NCI-H2171 (cell line): Measurements from ENCODE around the gene DUSP1.
"Not testable (repeated sequence)": the region's sequence is repeated elsewhere in the genome, so short reads cannot be mapped to it uniquely, and the experiment has no call there.

Source experiments
- DNase-seq: peaks from one replicate; lab custom pipeline; 2025; lab: John Stamatoyannopoulos, UW

The DUSP1 gene

GRCh38 chr5:172770675-172771438, at the start of gene DUSP1:
TSS of gene DUSP1 (minus strand) at chr5:172771195. CDS start at chr5:172770952, 243 bp downstream.
- DNase-seq: peak; percentile 88

- DNase-seq: no peak
Measured at GRCh38 chr5:172820046-172820767, 49.2 kb upstream of the DUSP1 start.

GRCh38 chr5:172819569-172819968, 48.6 kb upstream of the DUSP1 start:
- no peak for DNase-seq

- DNase-seq: no peak
Measured at GRCh38 chr5:172818081-172818480, 47.1 kb upstream of the DUSP1 start.

- no peak for DNase-seq
Measured at GRCh38 chr5:172817664-172818063, 46.7 kb upstream of the DUSP1 start.

- DNase-seq: no peak
Measured at GRCh38 chr5:172816925-172817562, 46.0 kb upstream of the DUSP1 start.

GRCh38 chr5:172815631-172816030, 44.6 kb upstream of the DUSP1 start:
- no peak for DNase-seq

GRCh38 chr5:172810996-172811395, 40.0 kb upstream of the DUSP1 start:
- DNase-seq: not testable (repeated sequence)

GRCh38 chr5:172809774-172810173, 38.8 kb upstream of the DUSP1 start:
- DNase-seq: no peak

- no peak for DNase-seq
Measured at GRCh38 chr5:172807766-172808311, 36.8 kb upstream of the DUSP1 start.

GRCh38 chr5:172806897-172807672, 36.1 kb upstream of the DUSP1 start:
- DNase-seq: no peak

GRCh38 chr5:172805736-172806255, 34.8 kb upstream of the DUSP1 start:
- no peak for DNase-seq

GRCh38 chr5:172805018-172805683, 34.2 kb upstream of the DUSP1 start:
- no peak for DNase-seq

- no peak for DNase-seq
Measured at GRCh38 chr5:172802567-172803176, 31.7 kb upstream of the DUSP1 start.

GRCh38 chr5:172802112-172802511, 31.1 kb upstream of the DUSP1 start:
- DNase-seq: no peak

GRCh38 chr5:172801179-172801671, 30.2 kb upstream of the DUSP1 start:
- no peak for DNase-seq

- no peak for DNase-seq
Measured at GRCh38 chr5:172800088-172800551, 29.1 kb upstream of the DUSP1 start.

GRCh38 chr5:172799416-172799815, 28.4 kb upstream of the DUSP1 start:
- no peak for DNase-seq

- no peak for DNase-seq
Measured at GRCh38 chr5:172798422-172799215, 27.6 kb upstream of the DUSP1 start.
